Embryonic facial prominence (tissue), 1 donor: ENCODE data around the gene TENM4.
"Not testable (repeated sequence)": the region's sequence is repeated elsewhere in the genome, so short reads cannot be mapped to it uniquely, and the experiment has no call there.

Source experiments
- DNase-seq: peaks from one replicate; pipeline ENCODE4 v3.0.0-alpha.2; 2016; ENCODE audit errors: extremely low spot score

Gene TENM4

GRCh38 chr11:78851878-78852586 lies 588.8 kb downstream of the TENM4 start:
- no peak for DNase-seq

- no peak for DNase-seq
These were observed 590.8 kb downstream of the TENM4 start for GRCh38 chr11:78850078-78850477.

- DNase-seq, result no peak
These were observed 594.6 kb downstream of the TENM4 start for GRCh38 chr11:78846269-78846668.

- no peak for DNase-seq
These were observed 595.3 kb downstream of the TENM4 start for GRCh38 chr11:78845496-78845895.

DNA sequence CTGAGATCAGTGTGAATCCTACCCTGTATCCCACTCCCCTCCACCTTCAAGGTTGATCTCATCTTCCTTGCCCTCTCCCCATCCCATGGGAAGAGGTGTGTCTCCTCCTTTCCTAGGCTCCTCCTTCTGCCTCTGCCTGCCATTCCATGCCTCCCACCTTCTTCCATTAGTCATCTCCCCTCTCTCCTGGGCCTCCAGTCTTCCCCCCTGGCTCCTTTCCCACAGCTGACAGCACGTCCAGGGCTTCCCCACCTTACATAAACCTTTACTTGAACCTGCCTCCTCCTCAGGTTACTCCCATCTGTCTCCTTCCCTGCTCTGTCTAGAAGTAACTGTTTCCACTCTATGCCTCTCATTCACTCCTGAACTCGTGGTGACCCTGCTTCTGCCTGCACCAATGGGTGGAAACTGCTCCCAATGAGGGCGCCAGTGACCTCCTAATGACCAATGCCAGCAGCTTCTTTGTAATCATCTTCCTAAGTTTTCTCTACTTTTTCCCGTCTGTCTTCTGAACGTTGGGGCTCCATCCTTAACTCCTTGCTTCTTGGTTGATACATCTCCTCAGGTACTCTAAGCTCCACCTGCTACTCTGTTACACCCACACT lies 599.3 kb downstream of the TENM4 start:
- DNase-seq, result no peak

GRCh38 chr11:78840623-78841022 lies 600.2 kb downstream of the TENM4 start:
- no peak for DNase-seq

GRCh38 chr11:78840200-78840599 lies 600.6 kb downstream of the TENM4 start:
- peak; percentile 61 for DNase-seq

DNA sequence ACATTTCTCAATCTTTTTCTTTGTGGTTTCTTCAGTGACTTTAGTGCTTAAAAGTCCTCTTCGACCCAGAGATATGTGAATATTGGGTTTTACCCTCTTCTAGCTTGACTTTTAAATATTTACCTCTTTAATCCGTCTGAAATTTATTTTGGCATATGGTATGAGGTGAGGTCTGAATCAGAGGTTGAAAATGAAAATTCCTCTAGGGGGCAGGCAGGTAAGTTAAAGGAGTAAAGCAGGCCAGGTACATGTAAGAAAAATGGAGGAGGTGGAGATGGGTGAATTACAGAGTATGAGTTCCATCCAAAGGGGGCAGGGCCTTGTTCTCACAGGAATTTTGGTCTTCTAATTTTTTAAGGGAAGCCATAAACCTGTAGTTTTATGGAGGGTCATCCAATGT lies 602.4 kb downstream of the TENM4 start:
- no peak for DNase-seq

GRCh38 chr11:78835646-78836045 lies 605.2 kb downstream of the TENM4 start:
- no peak for DNase-seq

DNA sequence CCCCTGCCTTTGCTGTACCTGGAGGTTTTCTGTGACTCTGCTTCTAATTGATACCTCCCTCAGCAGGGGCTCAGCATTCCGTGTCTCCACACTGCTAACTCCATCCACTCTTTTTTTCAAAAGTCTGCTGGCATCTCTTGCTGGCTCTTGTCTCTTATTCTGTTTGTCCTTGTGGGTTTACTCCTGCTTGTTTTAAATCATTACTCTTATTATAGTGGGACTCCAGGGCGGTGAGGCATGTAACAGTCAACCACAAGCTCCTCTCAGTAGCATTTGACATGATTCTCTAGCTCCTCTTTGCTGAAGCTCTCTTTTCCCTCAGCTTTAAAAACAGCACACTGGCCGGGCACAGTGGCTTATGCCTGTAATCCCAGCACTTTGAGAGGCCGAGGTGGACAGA lies 605.9 kb downstream of the TENM4 start:
- DNase-seq, result no peak

GRCh38 chr11:78833237-78833636 lies 607.6 kb downstream of the TENM4 start:
- DNase-seq, result no peak

DNA sequence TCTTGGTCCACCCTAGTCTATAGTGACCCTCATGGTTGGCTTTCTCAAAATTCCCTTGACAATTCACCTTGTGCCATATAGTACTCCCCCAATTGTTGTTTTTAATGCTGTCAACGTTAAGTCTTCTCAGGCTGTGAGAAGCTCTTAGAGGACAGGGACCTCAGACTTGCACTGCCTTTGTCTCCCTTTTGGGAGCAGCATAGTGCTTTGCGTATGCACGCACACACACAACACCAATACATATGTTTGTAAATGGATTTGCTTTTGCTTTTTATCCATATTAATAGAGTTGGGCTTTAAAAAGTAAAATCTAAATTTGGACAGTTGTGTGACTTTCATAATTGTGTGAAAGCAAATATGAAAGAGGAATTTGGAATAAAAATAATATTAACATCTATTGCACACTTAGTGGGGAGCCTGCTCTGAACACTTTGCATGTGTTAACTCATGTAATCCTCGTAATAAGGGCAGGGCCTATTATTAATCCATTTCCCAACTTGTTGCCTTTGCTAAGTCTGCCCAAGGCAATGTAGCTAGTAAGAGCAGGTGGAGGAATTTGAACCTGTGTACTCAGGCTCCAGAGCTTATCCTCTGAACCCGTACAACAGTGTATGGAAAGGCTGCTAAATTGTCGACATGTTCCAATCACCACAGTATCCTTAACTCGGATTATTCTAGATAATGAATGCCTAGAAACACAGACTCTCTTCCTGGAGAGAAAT lies 608.4 kb downstream of the TENM4 start:
- DNase-seq, result no peak

GRCh38 chr11:78831571-78831970 lies 609.3 kb downstream of the TENM4 start:
- DNase-seq, result no peak

DNA sequence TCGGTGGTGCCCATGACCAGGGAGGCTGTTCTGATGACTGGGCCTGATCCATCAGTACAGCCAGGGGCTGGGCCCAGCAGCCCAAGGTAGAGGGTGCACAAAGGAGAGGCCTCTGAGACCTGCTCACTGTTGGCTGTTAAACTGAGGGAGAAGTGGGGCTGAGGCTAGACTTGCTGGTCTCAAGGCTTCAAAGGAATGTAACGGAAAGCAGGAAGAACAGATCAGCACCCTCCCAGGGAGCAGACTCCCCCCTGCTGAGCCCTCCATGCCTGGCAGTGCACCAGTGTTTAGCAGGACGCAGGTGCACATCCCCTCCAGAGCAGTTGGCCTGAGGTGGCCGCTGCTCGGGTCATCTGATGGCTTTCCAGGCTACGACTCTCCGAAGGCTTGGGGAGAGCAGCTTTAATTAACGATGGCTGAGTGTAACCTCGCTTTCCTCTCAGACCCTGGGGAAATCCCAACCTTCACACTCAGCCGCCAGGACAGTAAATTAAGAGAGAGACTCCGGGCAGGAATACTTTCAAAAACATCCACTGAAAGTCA lies 610.5 kb downstream of the TENM4 start:
- no peak for DNase-seq

- DNase-seq, result no peak
These were observed 611.7 kb downstream of the TENM4 start for GRCh38 chr11:78829146-78829545.

DNA sequence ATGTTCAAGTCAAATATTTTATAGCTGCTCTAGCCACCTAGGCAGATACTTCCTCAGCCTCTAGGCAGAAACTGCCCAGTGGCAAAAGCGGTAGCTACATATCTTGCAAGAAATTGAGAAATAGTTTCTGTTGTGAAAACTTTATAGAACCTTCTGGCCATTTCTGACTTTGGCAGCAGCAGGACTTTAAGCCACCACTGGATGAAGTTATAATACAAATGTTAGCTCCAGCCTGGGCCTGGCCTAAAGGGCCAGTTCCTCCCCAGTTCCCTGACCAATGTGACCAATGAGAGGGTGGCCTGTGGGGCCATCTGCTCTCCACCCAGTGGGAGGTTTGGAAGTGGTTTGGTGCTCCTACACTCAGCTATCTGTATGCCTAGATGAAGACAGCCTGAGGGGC lies 612.2 kb downstream of the TENM4 start:
- DNase-seq, result no peak

DNA sequence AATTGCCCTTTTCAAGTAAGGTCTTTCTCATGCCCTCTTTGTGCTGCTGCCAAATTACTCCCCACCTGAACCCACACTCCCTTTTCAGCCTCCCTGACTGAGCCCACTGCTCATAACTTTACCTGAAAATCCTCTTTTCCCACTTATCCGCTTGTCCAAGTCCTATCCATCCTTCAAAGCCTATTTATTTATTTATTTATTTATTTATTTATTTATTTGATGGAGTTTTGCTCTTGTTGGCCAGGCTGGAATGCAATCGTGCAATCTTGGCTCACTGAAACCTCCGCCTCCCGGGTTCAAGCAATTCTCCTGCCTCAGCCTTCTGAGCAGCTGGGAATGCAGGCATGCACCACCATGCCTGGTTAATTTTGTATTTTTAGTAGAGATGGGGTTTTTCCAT lies 613.5 kb downstream of the TENM4 start:
- not testable (repeated sequence) for DNase-seq

DNA sequence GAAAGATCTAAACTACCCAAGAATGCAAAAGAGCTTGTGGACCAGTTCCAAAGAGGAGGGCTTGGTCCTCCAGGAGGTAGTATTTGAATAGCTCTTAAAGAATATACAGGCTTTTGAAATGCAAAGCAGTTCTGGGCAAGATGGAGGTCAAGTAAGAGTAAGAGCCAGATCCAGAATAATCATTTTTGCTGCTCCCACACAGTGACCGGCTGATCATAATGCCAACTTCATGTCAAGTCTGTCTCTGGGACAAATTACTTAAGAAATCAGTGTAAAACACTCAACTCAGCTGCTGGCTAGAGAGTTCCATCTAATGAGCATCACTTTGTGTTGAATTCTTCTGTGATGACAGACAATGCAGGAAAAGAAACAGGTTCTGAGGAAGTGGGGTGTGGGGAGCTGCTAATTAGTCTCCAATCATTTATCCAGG lies 615.2 kb downstream of the TENM4 start:
- DNase-seq, result no peak

- DNase-seq, result no peak
These were observed 617.2 kb downstream of the TENM4 start for GRCh38 chr11:78823588-78823987.

DNA sequence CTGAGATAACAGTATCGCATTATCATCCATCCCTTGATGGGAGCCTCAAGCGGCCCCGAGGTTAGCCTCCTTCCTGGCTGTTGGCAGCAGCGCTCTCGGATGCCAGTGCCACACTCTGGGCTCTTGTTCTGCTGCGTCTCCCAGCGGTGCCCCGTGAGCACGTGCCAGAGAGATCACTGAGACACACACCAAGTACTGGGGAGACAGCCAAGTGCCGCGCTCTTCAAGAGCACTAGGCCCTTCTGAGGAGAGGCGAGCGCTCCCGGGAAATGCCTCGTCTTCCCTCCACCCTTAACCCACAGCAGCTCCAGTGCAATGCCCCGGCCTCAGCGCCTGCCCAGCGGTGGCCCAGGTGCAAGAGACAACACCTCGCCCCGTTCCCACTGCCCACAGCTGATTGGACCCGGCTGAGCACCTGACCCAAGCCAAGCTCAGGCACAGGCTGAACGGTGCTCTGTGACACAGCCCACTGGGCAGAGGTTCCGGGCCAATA lies 617.9 kb downstream of the TENM4 start:
- DNase-seq, result no peak

- DNase-seq, result no peak
These were observed 619.2 kb downstream of the TENM4 start for GRCh38 chr11:78821371-78822306.
